Astrocyte (in vitro differentiated cells and primary cell): ENCODE data around the gene HAND1.

Experiments
- CTCF ChIP-seq: IDR thresholded peaks from 2 replicates; pipeline ENCODE4 v1.5.1; 2011; ENCODE audit warnings: low read depth, mild to moderate bottlenecking, inconsistent platforms, low read length, moderate library complexity; ENCODE audit not compliant: insufficient read depth
- EZH2 ChIP-seq: IDR thresholded peaks from 2 replicates; pipeline ENCODE4 v1.6.1; 2012; ENCODE audit warnings: mild to moderate bottlenecking, low read length, inconsistent platforms; ENCODE audit not compliant: insufficient read depth

GRCh38 chr5:154473581-154474283 is 4.3 kb downstream of the HAND1 start:
- TF ChIP-seq CTCF, result no peak
- peak; percentile 92 for TF ChIP-seq EZH2
